HG02678 (cell line): ENCODE data around the gene MAP3K3.

Source experiments
- ATAC-seq: cut with Tn5 transposase; IDR thresholded peaks from one replicate; pipeline ENCODE4 v1.9.1; 2021; ENCODE audit warnings: mild to moderate bottlenecking, moderate library complexity; ENCODE audit not compliant: unreplicated experiment

MAP3K3 gene

GRCh38 chr17:63622574-63623390 is 565 bp downstream of the MAP3K3 start:
- peak; percentile 30 for ATAC-seq

GRCh38 chr17:63623786-63624530 is 1.7 kb downstream of the MAP3K3 start:
- ATAC-seq, result no peak

- no peak for ATAC-seq
Measured at GRCh38 chr17:63624531-63624880, 2.3 kb downstream of the MAP3K3 start.

- ATAC-seq, result no peak
Measured at GRCh38 chr17:63626551-63627180, 4.4 kb downstream of the MAP3K3 start.

GRCh38 chr17:63629627-63630026 is 7.4 kb downstream of the MAP3K3 start:
- ATAC-seq, result no peak

- ATAC-seq, result no peak
Measured at GRCh38 chr17:63631062-63631461, 8.8 kb downstream of the MAP3K3 start.

- no peak for ATAC-seq
Measured at GRCh38 chr17:63631626-63632025, 9.4 kb downstream of the MAP3K3 start.

- no peak for ATAC-seq
Measured at GRCh38 chr17:63633742-63634141, 11.5 kb downstream of the MAP3K3 start.

GRCh38 chr17:63634163-63634562 is 11.9 kb downstream of the MAP3K3 start:
- ATAC-seq, result no peak

GRCh38 chr17:63634816-63635215 is 12.6 kb downstream of the MAP3K3 start:
- ATAC-seq, result no peak

- ATAC-seq, result no peak
Measured at GRCh38 chr17:63635290-63635689, 13.1 kb downstream of the MAP3K3 start.

- ATAC-seq, result no peak
Measured at GRCh38 chr17:63635787-63636186, 13.6 kb downstream of the MAP3K3 start.

- no peak for ATAC-seq
Measured at GRCh38 chr17:63639125-63639524, 16.9 kb downstream of the MAP3K3 start.

- ATAC-seq, result no peak
Measured at GRCh38 chr17:63640038-63640437, 17.8 kb downstream of the MAP3K3 start.

GRCh38 chr17:63641692-63642448 is 19.7 kb downstream of the MAP3K3 start:
- ATAC-seq, result no peak

- ATAC-seq, result no peak
Measured at GRCh38 chr17:63644846-63645245, 22.6 kb downstream of the MAP3K3 start.

GRCh38 chr17:63645775-63646487 is 23.7 kb downstream of the MAP3K3 start:
- ATAC-seq, result peak; percentile 62

GRCh38 chr17:63646488-63646806 is 24.2 kb downstream of the MAP3K3 start:
- ATAC-seq, result peak; percentile 83

- ATAC-seq, result no peak
Measured at GRCh38 chr17:63647065-63647725, 25.0 kb downstream of the MAP3K3 start.

- ATAC-seq, result no peak
Measured at GRCh38 chr17:63647936-63648335, 25.7 kb downstream of the MAP3K3 start.
